Sigmoid colon (tissue), 7 donors: ENCODE data around the gene ZNF765. TPM values are rescaled to one million over a fixed set of nuclear protein-coding genes. Genes with fewer than 3 reads are reported as not detected.
"Not testable (repeated sequence)": the region's sequence is repeated elsewhere in the genome, so short reads cannot be mapped to it uniquely, and the experiment has no call there.

ENCODE experiments used
- DNase-seq: peaks from one replicate; pipeline ENCODE4 v3.0.0-alpha.2; 2019
- H3K27ac ChIP-seq, 4 donors: fragments of 200-600 bp; sonication (generic); one replicate each; pipeline ENCODE4 v1.5.1; 2016 to 2019; ENCODE audit warnings: mild to moderate bottlenecking in 1 of 4
- H3K27me3 ChIP-seq, 3 donors: fragments of 200-600 bp; sonication (generic); one replicate each; pipeline ENCODE4 v1.5.1; 2019; ENCODE audit warnings: mild to moderate bottlenecking in 1 of 3
- H3K36me3 ChIP-seq, 4 donors: fragments of 200-600 bp; sonication (generic); one replicate each; pipeline ENCODE4 v1.5.1; 2016 to 2019
- H3K4me1 ChIP-seq, 4 donors: fragments of 200-600 bp; sonication (generic); one replicate each; pipeline ENCODE4 v1.5.1; 2017 to 2019
- H3K4me3 ChIP-seq, 4 donors: fragments of 200-600 bp; sonication (generic); one replicate each; pipeline ENCODE4 v1.5.1; 2017 to 2019; ENCODE audit warnings: mild to moderate bottlenecking in 2 of 4, moderate library complexity in 1 of 4
- H3K9me3 ChIP-seq, 4 donors: fragments of 200-600 bp in 3 of 4; sonication (generic) in 3 of 4; one replicate each; pipeline versions ENCODE4 v1.5.1 to v1.6.1; 2013 to 2019
- EP300 ChIP-seq, 4 donors: sonication (generic); formaldehyde crosslinking; IDR thresholded peaks; one replicate each; pipeline ENCODE4 v1.6.1; 2017; ENCODE audit warnings: antibody characterized with exemption in 4 of 4
- POLR2A ChIP-seq, 2 donors: fragments of 450-650 bp; IDR thresholded peaks; one replicate each; pipeline ENCODE4 v1.6.1; 2016; ENCODE audit warnings: antibody characterized with exemption in 2 of 2, mild to moderate bottlenecking in 2 of 2, moderate library complexity in 2 of 2
- POLR2AphosphoS5 ChIP-seq, 4 donors: sonication (generic); formaldehyde crosslinking; IDR thresholded peaks; one replicate each; pipeline ENCODE4 v1.6.1; 2017; ENCODE audit warnings: antibody characterized with exemption in 4 of 4
- WGBS, 2 donors: extraction: QIAGEN DNeasy Blood & Tissue Kit; methylation state at CpG; one replicate each; pipeline ENCODE4 v1.1.7; 2013; 5-methylcytosine and 5-hydroxymethylcytosine counted together
- intact Hi-C: fragments of 100-400 bp; cut with DNase I; formaldehyde crosslinking; loops from one replicate; pipeline ENCODE4 v1.15.1; 2023
- polyA plus RNA-seq, 3 donors: library from polyadenylated mRNA; stranded (reverse); fragments of 200-250 nt; gene quantifications; one replicate each; pipeline ENCODE4 v1.2.3, GENCODE V29; 2013
- total RNA-seq, 4 donors: library from RNA; depleted of rRNA; stranded (reverse); fragments of >200 nt; gene quantifications; one replicate each; pipeline ENCODE4 v1.1.0, GENCODE V29; 2016
- TF ChIP-seq, protein P1 (sequence below), 4 experiments: fragments of 450-650 bp in 3 of 4; fragments of 200-600 bp in 1 of 4; IDR thresholded peaks; one replicate each; pipeline ENCODE4 v1.5.1; 2016 to 2019; ENCODE audit warnings: antibody characterized with exemption in 4 of 4, mild to moderate bottlenecking in 3 of 4, moderate library complexity in 2 of 4
- donor health status: healthy with polysubstance abuse.
- donor health status: Bipolar disorder and iron deficiency.
- donor health status: healthy.

ZNF765 gene
- total and polyA plus RNA-seq, 7 donors: 3.5 to 13.0 (median 6.2) TPM

DNA sequence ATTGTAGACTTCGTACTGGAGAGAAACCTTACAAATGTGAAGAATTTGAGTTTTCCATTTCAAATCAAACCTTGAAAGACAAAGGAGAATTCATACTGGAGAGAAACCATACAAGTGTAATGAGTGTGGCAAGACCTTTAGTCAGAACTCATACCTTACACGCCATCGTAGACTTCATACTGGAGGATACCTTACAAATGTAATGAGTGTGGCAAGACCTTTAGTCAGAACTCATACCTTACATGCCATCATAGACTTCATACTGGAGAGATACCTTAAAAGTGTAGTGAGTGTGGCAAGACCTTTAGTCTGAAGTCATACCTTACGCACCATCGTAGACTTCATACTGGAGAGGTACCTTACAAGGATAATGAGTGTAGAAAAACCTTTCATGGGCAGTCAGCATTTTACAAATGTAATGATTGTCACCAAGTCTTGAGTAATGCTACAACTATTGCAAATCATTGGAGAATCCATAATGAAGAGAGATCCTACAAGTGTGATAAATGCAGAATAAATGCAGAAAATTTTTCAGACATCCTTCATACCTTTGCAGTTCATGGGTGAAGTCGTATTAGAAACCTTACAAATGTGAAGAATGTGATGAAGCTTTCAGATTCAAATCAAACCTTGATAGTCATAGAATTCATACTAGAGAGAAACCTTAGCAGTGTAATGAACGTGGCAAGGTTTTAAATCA lies 14.7 kb downstream of the ZNF765 start:
- DNase-seq: no peak
- Histone ChIP-seq H3K4me3 (no peak overlapping the region), H3K9me3 (peaks cover 0 to 44% (median 17%) of the 10 kb centered on the region in 4 donors), H3K36me3 (peaks cover 17 to 38% (median 29%) of the 10 kb centered on the region in 4 donors), H3K4me1 (no peaks in the 10 kb centered on the region), H3K27me3 (no peaks in the 10 kb centered on the region), H3K27ac (no peak overlapping the region)
- 91% methylated on average over 7 of the region's 7 CpGs for WGBS, 2 donors
- intact Hi-C loops: no loop called here
- TF ChIP-seq, protein P1, sequence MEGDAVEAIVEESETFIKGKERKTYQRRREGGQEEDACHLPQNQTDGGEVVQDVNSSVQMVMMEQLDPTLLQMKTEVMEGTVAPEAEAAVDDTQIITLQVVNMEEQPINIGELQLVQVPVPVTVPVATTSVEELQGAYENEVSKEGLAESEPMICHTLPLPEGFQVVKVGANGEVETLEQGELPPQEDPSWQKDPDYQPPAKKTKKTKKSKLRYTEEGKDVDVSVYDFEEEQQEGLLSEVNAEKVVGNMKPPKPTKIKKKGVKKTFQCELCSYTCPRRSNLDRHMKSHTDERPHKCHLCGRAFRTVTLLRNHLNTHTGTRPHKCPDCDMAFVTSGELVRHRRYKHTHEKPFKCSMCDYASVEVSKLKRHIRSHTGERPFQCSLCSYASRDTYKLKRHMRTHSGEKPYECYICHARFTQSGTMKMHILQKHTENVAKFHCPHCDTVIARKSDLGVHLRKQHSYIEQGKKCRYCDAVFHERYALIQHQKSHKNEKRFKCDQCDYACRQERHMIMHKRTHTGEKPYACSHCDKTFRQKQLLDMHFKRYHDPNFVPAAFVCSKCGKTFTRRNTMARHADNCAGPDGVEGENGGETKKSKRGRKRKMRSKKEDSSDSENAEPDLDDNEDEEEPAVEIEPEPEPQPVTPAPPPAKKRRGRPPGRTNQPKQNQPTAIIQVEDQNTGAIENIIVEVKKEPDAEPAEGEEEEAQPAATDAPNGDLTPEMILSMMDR (IDR thresholded peaks at IDR 0.05): no peak

- intact Hi-C loops, H3K27me3 ChIP-seq: not testable (repeated sequence)
These were observed 25.8 kb downstream of the ZNF765 start for GRCh38 chr19:53420520-53421315.

GRCh38 chr19:53422551-53422950 lies 27.6 kb downstream of the ZNF765 start:
- Histone ChIP-seq H3K27ac (no peak overlapping the region), H3K9me3 (no peaks in the 10 kb centered on the region), H3K36me3 (no peaks in the 10 kb centered on the region), H3K4me3 (no peak overlapping the region), H3K27me3 (no peaks in the 10 kb centered on the region), H3K4me1 (peaks cover 0 to 4% (median 0%) of the 10 kb centered on the region in 4 donors)
- TF ChIP-seq POLR2AphosphoS5 (IDR thresholded peaks at IDR 0.05) (no peak), POLR2A (IDR thresholded peaks at IDR 0.05) (no peak), EP300 (IDR thresholded peaks at IDR 0.05) (no peak)
- TF ChIP-seq, protein P1 (IDR thresholded peaks at IDR 0.05): no peak
- DNase-seq: no peak
- intact Hi-C loops: no loop called here
- 92 to 93% methylated on average over 5 of the region's 5 CpGs for WGBS, 2 donors

More at GRCh38 chr19:53420520-53421315, 25.8 kb downstream of the ZNF765 start:
- DNase-seq, H3K27ac ChIP-seq, H3K36me3 ChIP-seq, H3K9me3 ChIP-seq, H3K4me3 ChIP-seq, H3K4me1 ChIP-seq: not testable (repeated sequence)
- 60 to 75% methylated on average over 11 of the region's 11 CpGs for WGBS, 2 donors

GRCh38 chr19:53423074-53423473 lies 28.1 kb downstream of the ZNF765 start:
- 43 to 63% methylated on average over 7 to 11 of the region's 13 CpGs for WGBS, 2 donors
- H3K4me3 ChIP-seq, H3K4me1 ChIP-seq, H3K27me3 ChIP-seq, intact Hi-C loops, DNase-seq, H3K36me3 ChIP-seq, H3K27ac ChIP-seq, H3K9me3 ChIP-seq: not testable (repeated sequence)

GRCh38 chr19:53423680-53424079 lies 28.7 kb downstream of the ZNF765 start:
- not testable (repeated sequence) for H3K27ac ChIP-seq
- DNase-seq: peak; percentile 77

GRCh38 chr19:53424968-53425597 lies 30.1 kb downstream of the ZNF765 start:
- H3K4me1 ChIP-seq: peaks cover 0 to 4% (median 0%) of the 10 kb centered on the region in 4 donors
- no peak overlapping the region for H3K4me3 ChIP-seq
- no peaks in the 10 kb centered on the region for H3K9me3 ChIP-seq
- H3K27ac ChIP-seq: no peak overlapping the region
- peak; percentile 91 for DNase-seq
- WGBS, 2 donors: 29 to 33% methylated on average over 9 of the region's 9 CpGs
- TF ChIP-seq POLR2A (IDR thresholded peaks at IDR 0.05): no peak
- no peak for TF ChIP-seq EP300 (IDR thresholded peaks at IDR 0.05)
- peak in 2 of 4 donors; percentile 22 to 40 for TF ChIP-seq POLR2AphosphoS5 (IDR thresholded peaks at IDR 0.05)
- TF ChIP-seq, protein P1 (IDR thresholded peaks at IDR 0.05): peak; percentile 42 to 76 (median 64)
- no peaks in the 10 kb centered on the region for H3K27me3 ChIP-seq
- no peaks in the 10 kb centered on the region for H3K36me3 ChIP-seq
- intact Hi-C loops: no loop called here

More at GRCh38 chr19:53423680-53424079, 28.7 kb downstream of the ZNF765 start:
- H3K27me3 ChIP-seq, H3K4me3 ChIP-seq, H3K36me3 ChIP-seq, intact Hi-C loops, H3K9me3 ChIP-seq, H3K4me1 ChIP-seq: not testable (repeated sequence)
- WGBS, 2 donors: 53 to 68% methylated on average over 8 of the region's 8 CpGs
